ENCODE results near the gene DMRT1. TPM values are rescaled to one million over a fixed set of nuclear protein-coding genes. Genes with fewer than 3 reads are reported as not detected.

Gene DMRT1
- total RNA-seq, 1 donor from 2014 or later = not detected

DNA sequence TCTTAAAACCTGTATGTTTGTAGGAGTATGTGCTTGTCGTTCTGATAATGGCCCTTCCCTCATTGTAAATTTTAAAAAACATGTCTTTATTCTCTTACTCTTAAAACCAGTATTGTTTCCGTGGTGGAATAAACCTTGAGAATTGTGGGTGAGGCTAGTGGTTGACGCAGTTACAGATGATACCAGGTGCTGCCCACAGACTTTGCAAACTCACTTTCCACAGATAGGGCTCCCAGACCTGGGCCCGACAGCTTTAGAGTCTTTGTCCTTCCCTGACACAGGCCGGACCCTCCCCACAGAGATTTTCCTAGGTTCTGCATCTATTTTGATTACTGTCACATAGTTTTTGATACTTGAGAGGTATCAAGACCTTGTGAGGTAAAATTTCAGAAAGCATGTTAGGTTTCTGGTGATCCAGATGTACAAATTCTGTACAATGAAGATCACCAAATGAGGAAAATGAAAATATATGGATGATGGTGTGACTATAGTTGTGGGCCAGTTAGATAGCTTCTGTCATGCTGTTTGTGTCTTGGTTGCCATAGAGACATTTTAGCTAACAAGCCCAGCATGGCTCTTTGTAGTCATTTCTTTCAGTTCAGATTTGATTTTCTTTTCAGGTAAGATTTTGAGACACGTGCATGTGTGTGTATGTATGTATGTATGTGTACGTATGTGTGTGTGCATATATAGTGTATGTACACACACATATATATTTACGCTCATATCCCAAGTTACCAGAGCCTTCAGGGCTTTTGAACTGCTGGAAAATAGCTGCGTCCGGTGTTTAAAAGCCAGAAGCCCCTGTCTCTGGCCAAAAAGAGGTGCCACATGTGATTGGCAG is 33.8 kb downstream of the DMRT1 start:
- no peak for DNase-seq (ENCODE audit: low spot score)
- no peak for TF ChIP-seq CTCF (IDR thresholded peaks at IDR 0.05; ENCODE audit: unreplicated experiment)
- no peak overlapping the region for H3K4me3 Mint-ChIP-seq (ENCODE audit: unreplicated experiment)
- H3K27me3 Mint-ChIP-seq (ENCODE audit: unreplicated experiment) = no peaks in the 10 kb centered on the region
- no peaks in the 10 kb centered on the region for H3K9me3 Mint-ChIP-seq (ENCODE audit: unreplicated experiment)
- no peak overlapping the region for H3K27ac Mint-ChIP-seq (ENCODE audit: unreplicated experiment)
- H3K36me3 Mint-ChIP-seq (ENCODE audit: low read depth, unreplicated experiment) = no peaks in the 10 kb centered on the region
- H3K4me1 Mint-ChIP-seq (ENCODE audit: unreplicated experiment) = no peaks in the 10 kb centered on the region

DNA sequence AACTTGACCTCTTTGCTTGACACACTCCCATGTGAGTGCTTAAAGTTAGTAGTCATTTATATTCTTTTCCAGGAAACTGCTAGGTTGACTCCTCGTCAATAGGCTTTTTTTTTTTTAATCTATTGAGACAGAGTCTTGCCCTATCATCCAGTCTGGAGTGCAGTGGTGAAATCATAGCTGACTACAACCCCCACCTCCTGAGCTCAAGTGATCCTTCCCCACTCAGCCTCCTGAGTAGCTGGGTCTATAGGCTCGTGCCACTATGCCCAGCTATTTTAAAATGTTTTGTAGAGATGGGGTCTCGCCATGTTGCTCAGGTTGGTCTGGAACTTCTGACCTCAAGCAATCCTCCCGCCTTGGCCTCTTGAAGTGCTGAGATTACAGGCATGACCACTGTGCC is 34.9 kb downstream of the DMRT1 start:
- no peak for TF ChIP-seq CTCF (IDR thresholded peaks at IDR 0.05; ENCODE audit: unreplicated experiment)
- DNase-seq (ENCODE audit: low spot score) = no peak
- Mint-ChIP-seq H3K4me3 (ENCODE audit: unreplicated experiment) (no peak overlapping the region), H3K9me3 (ENCODE audit: unreplicated experiment) (no peaks in the 10 kb centered on the region), H3K36me3 (ENCODE audit: low read depth, unreplicated experiment) (no peaks in the 10 kb centered on the region), H3K27me3 (ENCODE audit: unreplicated experiment) (no peaks in the 10 kb centered on the region), H3K4me1 (ENCODE audit: unreplicated experiment) (no peaks in the 10 kb centered on the region), H3K27ac (ENCODE audit: unreplicated experiment) (no peak overlapping the region)

DNA sequence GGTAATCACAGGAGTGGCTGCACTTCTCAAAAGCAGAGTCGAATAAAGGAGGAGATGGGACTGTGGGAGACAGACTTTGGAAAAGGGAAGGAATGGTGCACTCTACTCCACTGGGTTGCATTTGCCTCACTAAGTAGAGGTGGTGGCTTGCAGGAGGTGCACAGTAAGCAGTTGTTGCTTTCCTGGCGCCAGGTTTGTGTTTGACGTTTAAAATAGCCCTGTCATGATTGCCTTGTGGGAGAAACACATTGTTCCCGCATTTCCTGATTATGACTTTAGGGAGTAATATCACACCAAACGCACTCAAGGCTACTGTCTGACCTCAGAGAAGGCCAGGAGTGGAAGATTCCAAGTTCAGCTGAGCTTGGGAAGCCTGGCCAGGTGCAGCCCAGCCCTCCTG is 36.7 kb downstream of the DMRT1 start:
- no peak overlapping the region for H3K27ac Mint-ChIP-seq (ENCODE audit: unreplicated experiment)
- H3K36me3 Mint-ChIP-seq (ENCODE audit: low read depth, unreplicated experiment) = no peaks in the 10 kb centered on the region
- DNase-seq (ENCODE audit: low spot score) = no peak
- no peak for TF ChIP-seq CTCF (IDR thresholded peaks at IDR 0.05; ENCODE audit: unreplicated experiment)
- no peaks in the 10 kb centered on the region for H3K27me3 Mint-ChIP-seq (ENCODE audit: unreplicated experiment)
- no peaks in the 10 kb centered on the region for H3K9me3 Mint-ChIP-seq (ENCODE audit: unreplicated experiment)
- no peaks in the 10 kb centered on the region for H3K4me1 Mint-ChIP-seq (ENCODE audit: unreplicated experiment)
- no peak overlapping the region for H3K4me3 Mint-ChIP-seq (ENCODE audit: unreplicated experiment)

DNA sequence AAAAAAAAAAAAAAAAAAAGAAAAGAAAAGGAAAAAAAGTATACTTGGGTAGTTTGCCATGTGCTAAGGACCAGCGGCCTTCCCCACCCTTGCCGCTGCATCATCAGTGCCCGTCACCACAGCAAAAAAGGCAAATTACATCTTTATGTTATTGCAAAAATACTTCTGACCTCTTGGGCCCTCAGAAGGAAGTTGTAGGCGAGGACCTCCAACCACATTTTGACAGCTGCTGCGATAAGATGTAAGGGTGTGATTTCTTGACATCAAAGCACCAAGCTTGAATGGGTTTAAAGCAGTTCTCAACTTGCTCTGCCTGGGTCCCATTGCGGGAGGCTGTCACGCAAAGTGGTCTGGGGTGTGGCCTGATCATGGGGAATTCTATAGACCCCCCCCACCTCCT is 39.2 kb downstream of the DMRT1 start:
- no peak overlapping the region for H3K27ac Mint-ChIP-seq (ENCODE audit: unreplicated experiment)
- no peaks in the 10 kb centered on the region for H3K4me1 Mint-ChIP-seq (ENCODE audit: unreplicated experiment)
- no peaks in the 10 kb centered on the region for H3K9me3 Mint-ChIP-seq (ENCODE audit: unreplicated experiment)
- H3K36me3 Mint-ChIP-seq (ENCODE audit: low read depth, unreplicated experiment) = no peaks in the 10 kb centered on the region
- peaks cover 4% of the 10 kb centered on the region for H3K27me3 Mint-ChIP-seq (ENCODE audit: unreplicated experiment)
- TF ChIP-seq CTCF (IDR thresholded peaks at IDR 0.05; ENCODE audit: unreplicated experiment) = no peak
- no peak overlapping the region for H3K4me3 Mint-ChIP-seq (ENCODE audit: unreplicated experiment)
- DNase-seq (ENCODE audit: low spot score) = no peak

GRCh38 chr9:882416-882924 is 41.0 kb downstream of the DMRT1 start:
- Mint-ChIP-seq H3K36me3 (ENCODE audit: low read depth, unreplicated experiment) (no peaks in the 10 kb centered on the region), H3K4me3 (ENCODE audit: unreplicated experiment) (no peak overlapping the region), H3K27me3 (ENCODE audit: unreplicated experiment) (peaks cover 4% of the 10 kb centered on the region), H3K4me1 (ENCODE audit: unreplicated experiment) (no peaks in the 10 kb centered on the region), H3K9me3 (ENCODE audit: unreplicated experiment) (no peaks in the 10 kb centered on the region), H3K27ac (ENCODE audit: unreplicated experiment) (no peak overlapping the region)
- TF ChIP-seq CTCF (IDR thresholded peaks at IDR 0.05; ENCODE audit: unreplicated experiment) = peak; percentile 30
- no peak for DNase-seq (ENCODE audit: low spot score)
